Measurements from ENCODE around the gene GRN.
"Not testable (repeated sequence)": the region's sequence is repeated elsewhere in the genome, so short reads cannot be mapped to it uniquely, and the experiment has no call there.

The GRN gene

GRCh38 chr17:44381810-44382305 is 36.8 kb downstream of the GRN start:
- no peak for DNase-seq (ENCODE audit: low read depth in 2 of 3, low spot score in 1 of 3)

- no peak for DNase-seq (ENCODE audit: low read depth in 2 of 3, low spot score in 1 of 3)
Measured at GRCh38 chr17:44382917-44383316, 37.8 kb downstream of the GRN start.

GRCh38 chr17:44383363-44383762 is 38.3 kb downstream of the GRN start:
- DNase-seq (ENCODE audit: low read depth in 2 of 3, low spot score in 1 of 3), result no peak

DNA sequence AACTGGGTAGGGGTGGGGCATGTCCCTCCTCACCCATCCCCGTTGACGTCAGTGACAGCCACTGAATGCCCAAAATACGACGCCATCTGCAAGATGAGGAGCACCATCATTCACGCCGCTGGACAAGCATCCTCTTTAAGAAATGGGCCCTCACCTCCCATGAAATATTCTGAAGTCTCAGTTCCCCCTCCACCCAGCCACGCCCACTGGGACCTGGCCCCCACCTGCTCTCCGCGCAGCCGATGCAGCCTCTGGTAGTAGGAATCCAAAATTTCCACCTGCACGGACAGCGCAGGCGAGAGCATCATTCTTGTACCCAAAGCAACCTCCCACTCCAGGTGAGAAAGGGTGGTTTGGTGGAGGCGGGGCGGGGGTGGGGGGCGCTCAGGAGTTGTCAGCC is 38.8 kb downstream of the GRN start:
- no peak for DNase-seq (ENCODE audit: low read depth in 2 of 3, low spot score in 1 of 3)

GRCh38 chr17:44384281-44384822 is 39.2 kb downstream of the GRN start:
- DNase-seq (ENCODE audit: low read depth in 2 of 3, low spot score in 1 of 3), result no peak

DNA sequence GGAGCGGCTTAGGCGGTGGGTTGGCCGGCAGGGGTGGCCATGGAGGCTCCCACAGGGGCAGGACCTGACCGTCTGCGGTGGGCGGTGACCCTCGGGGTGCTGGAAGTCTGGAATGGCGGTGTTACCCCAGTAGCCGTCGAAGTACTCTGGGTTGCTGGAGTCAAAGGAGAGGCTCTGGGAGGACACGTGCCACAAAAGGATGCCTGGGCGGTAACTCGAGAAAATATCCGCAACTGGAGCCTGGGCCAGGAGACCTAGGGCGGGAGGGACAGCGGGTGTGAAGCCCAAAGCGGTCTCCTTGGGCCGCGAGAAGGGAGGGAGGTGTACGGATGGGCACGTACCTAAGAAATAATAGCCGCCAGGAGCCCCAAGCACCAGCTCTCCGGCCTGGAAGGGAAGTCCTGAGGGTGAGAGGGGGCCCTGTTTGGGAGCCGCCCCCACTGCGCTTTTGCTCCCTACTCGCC is 39.8 kb downstream of the GRN start:
- no peak for DNase-seq (ENCODE audit: low read depth in 2 of 3, low spot score in 1 of 3)

GRCh38 chr17:44385287-44386181 is 40.4 kb downstream of the GRN start:
- DNase-seq (ENCODE audit: low read depth in 2 of 3, low spot score in 1 of 3), result peak; percentile 79 to 84 (median 83)

DNA sequence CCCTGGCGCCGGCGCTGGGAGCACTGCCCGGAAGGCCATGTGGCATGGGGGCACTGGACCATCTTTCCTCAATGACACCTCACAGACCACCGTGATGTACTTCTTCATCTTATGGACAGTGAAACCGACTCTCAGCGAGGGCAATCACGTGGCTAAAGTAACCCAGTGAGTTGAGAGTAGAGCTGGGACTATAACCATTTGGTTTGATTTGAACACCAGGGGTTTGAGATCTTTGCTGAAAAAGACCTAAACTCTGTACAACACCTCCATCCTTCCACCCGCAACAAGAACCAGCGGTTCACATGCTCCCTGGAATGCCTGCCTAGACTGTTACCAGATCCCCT is 41.1 kb downstream of the GRN start:
- no peak for DNase-seq (ENCODE audit: low read depth in 2 of 3, low spot score in 1 of 3)

DNA sequence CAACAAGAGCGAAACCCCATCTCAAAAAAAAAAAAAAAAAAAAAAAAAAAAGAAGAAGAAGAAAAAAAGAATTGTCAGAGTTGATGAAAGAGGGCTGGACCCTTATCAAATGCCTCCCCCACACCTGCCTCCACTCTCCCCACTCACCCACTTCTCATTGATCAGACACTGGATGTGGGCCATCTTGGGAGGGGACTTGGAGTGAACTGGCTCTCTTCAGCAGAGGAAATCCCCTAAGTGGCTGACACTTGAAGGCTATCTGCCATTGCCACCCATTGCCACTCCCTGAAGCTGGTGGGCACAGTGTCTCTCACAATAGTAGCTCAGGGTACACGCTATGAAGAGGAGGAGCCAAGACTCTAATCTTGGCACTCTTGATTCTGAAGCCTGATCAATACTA is 42.7 kb downstream of the GRN start:
- DNase-seq (ENCODE audit: low read depth in 2 of 3, low spot score in 1 of 3), result no peak

DNA sequence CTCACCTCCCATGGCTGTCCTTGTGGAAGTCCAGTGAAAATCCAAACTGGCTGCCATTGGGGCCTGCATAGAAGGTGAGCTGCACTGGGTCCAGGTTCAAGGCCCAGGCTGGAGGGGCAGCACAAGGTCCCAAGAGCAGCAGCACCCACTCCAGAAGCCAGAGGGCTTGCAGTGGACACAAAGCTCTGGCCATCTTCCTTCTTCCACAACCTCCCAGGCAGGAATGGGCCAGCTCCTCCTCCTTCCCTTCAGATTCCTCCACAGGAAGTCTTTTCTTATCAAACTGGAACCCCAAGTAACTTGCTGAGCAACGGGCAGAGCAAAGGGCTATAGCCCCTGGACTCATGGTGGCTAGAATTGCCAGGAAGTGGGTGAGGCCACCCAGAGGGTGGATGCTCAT is 44.2 kb downstream of the GRN start, which contains the start of gene ITGA2B:
Gene ITGA2B, minus strand, starts transcription at position 369 of the 400 bp plus-strand sequence. Its CDS starts 176 bp downstream, at position 193.
- DNase-seq (ENCODE audit: low read depth in 2 of 3, low spot score in 1 of 3), result no peak

DNA sequence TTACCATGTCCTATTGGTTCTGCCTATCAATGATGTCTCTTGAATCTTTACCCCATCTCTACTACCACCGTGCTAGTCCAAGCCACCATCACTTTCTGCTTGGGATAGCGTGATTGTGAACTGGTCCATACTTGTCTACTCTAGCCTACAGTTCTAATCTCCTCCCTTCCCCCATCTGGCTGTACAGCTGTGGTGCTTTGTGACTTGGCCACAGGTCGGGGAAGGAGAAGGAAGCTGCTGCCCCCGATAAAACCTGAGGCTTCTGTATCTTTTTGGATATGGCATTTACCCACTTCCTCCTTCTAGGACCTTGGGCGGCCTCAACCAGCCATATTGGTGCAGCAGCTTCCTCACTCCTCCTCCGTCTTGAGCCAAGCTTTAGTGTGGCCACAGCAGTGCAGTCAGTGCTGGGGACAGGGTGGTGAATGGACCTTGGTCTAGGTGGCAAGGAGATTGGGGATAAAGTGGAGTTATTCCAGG is 44.7 kb downstream of the GRN start:
- DNase-seq (ENCODE audit: low read depth in 2 of 3, low spot score in 1 of 3), result no peak

GRCh38 chr17:44390250-44390870 is 45.3 kb downstream of the GRN start:
- no peak for DNase-seq (ENCODE audit: low read depth in 2 of 3, low spot score in 1 of 3)

DNA sequence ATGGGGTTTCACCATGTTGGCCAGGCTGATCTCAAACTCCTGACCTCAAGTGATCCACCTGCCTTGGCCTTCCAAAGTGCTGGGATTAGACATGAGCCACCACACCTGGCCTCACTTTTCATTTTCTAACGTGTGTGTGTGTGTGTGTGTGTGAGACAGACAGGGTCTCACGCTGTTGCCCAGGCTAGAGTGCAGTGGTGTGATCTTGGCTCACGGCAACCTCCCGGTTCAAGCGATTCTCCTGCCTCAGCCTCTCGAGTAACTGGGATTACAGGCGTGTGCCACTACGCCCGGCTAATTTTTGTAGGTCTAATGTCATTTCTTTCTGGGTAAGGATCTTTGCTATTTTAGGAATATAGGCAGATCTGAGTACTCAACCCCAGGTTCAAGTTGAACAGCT is 49.0 kb downstream of the GRN start:
- not testable (repeated sequence) for DNase-seq (ENCODE audit: low read depth in 2 of 3, low spot score in 1 of 3)

DNA sequence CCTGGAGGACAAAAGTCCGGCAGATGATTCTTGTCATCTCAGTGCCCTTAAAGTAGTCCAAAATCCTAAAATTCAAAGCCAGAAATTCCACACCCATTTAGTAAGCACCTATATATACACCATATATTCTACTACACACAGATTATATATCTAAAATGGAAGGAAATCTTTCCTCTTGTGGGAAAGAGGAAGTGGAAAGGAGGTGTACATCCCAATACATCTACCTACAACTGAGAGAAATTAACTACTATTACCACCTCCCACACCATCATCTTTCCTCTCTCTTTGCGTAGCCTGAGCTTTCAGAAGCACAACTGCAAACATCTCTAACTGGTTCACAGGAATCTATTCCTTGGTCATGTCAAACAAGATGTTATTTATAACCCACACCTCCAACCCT is 49.7 kb downstream of the GRN start:
- no peak for DNase-seq (ENCODE audit: low read depth in 2 of 3, low spot score in 1 of 3)

- no peak for DNase-seq (ENCODE audit: low read depth in 2 of 3, low spot score in 1 of 3)
Measured at GRCh38 chr17:44396946-44397345, 51.8 kb downstream of the GRN start.

DNA sequence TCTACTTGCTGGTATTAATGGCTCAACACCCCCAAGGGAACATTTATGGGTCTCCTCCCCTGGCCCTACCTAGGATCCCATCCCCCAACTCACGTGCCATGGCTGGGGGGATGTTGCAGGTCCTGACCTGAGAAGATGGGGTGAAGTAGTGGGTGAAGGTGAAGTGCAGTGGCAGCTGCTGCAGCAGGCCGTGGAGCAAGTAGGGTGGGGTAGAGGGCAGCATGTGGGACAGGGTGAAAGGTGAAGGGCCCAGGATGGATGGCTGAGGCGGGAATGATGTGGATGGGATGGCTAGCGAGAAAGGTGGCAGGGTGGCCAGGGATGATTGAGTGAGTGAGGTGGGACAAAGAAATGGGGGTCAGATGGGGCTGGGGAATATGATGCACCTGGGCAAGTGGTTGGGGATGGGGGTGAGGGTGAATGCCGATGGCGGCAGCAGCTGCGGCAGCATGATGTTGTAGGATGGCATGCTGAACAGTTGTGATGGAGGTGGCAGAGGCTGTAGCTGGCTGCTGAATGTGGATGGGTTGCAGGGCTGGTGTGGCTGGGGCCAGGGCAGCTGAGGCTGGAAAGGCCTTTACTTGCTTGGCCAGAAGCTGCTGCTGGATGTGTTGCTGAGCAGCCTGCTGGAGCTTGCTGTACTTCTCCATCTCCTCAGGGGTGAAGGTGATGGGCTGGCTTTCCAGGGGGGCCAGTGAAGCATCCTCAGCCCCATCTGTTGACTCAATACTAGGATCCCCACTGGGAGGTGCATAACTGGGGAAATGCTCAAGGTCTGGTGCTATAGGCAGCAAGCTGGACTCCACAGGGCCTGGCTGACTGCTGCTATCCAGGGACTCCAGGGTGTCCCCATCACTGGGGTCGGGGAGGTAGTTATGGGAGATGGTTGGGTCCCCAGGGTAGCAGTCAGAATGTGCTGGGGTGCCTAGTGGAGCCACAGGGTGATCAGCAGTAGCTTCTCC is 52.7 kb downstream of the GRN start:
- no peak for DNase-seq (ENCODE audit: low read depth in 2 of 3, low spot score in 1 of 3)

DNA sequence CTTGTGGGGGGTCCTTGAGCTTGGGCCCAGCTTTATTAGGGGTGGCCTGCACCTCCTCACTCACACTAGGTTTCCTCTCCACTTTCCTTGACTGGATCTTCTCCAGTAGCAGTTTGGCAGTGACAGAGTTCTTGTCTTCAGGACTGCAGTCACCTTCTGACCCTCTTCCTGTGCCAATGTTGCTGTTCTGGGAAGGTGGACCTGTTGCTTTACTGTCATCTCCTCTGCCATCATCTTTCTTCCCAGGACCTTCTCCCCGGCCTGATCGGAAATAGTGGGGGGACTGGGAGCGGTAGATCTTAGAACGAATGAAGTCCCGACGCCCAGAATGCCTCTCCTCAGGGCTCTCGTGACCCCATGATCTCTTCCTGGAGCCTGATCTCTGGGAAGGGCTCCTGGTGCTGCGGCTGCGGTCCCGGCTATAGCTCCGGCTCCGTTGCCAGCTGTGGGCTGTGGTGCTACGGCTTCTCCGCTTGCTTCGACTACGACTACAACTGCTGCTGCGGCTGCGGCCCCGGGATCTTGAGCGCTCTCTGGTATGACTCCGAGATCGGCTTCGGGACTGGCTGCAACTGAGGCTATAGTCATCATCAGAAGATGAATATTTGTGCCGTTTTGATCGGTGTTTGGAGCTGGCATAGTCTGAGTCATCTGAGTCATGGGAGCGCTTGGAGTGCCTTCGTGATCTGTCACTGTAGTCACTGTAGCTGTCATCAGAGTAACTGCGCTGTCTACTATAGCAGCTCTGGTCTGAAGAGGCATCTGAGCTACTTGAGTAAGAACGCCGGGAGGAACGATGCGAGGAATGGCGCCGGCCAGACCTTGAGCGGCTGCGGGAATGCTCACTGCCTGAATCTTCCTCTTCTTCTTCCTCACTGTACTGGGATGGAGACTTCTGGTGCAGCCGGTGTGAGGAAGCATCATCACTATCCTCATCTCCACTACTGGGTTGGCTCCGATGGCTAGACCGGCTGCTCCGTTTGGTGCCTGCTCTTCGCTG is 53.9 kb downstream of the GRN start:
- no peak for DNase-seq (ENCODE audit: low read depth in 2 of 3, low spot score in 1 of 3)

- DNase-seq (ENCODE audit: low read depth in 2 of 3, low spot score in 1 of 3), result no peak
Measured at GRCh38 chr17:44400226-44400847, 55.2 kb downstream of the GRN start.

Measured in stimulated activated CD4-positive, alpha-beta T cell treated with anti-CD3 and anti-CD28 coated beads, Interleukin-12 subunit alpha, Interleukin-12 subunit beta, amount 100 ng/mL, for 48 hours (primary cell).